RWPE1 (cell line): ENCODE data around the gene TLE4.

ENCODE experiments used
- CTCF ChIA-PET: fragments of 350-600 bp; sonication (Branson Sonifier 250); formaldehyde crosslinking; extraction: SDS; loops from one replicate; lab custom pipeline; 2021; lab: Yijun Ruan, JAX
- POLR2A ChIA-PET: fragments of 400-600 bp; formaldehyde crosslinking; extraction: SDS; loops from one replicate; lab custom pipeline; 2020; ENCODE audit warnings: antibody characterized with exemption; ENCODE audit not compliant: low non-redundant PET; lab: Yijun Ruan, JAX
- DNase-seq: peaks from one replicate; pipeline ENCODE4 v3.0.0; 2012; ENCODE audit warnings: low spot score
- H3K27ac ChIP-seq: fragments of 450-650 bp; 2 replicates; pipeline ENCODE4 v1.5.1; 2017
- TF ChIP-seq, protein P1 (sequence below): fragments of 450-650 bp; conservative IDR thresholded peaks from 2 replicates; pipeline ENCODE4 v1.5.1; 2017; ENCODE audit warnings: low read depth, mild to moderate bottlenecking

Gene TLE4

DNA sequence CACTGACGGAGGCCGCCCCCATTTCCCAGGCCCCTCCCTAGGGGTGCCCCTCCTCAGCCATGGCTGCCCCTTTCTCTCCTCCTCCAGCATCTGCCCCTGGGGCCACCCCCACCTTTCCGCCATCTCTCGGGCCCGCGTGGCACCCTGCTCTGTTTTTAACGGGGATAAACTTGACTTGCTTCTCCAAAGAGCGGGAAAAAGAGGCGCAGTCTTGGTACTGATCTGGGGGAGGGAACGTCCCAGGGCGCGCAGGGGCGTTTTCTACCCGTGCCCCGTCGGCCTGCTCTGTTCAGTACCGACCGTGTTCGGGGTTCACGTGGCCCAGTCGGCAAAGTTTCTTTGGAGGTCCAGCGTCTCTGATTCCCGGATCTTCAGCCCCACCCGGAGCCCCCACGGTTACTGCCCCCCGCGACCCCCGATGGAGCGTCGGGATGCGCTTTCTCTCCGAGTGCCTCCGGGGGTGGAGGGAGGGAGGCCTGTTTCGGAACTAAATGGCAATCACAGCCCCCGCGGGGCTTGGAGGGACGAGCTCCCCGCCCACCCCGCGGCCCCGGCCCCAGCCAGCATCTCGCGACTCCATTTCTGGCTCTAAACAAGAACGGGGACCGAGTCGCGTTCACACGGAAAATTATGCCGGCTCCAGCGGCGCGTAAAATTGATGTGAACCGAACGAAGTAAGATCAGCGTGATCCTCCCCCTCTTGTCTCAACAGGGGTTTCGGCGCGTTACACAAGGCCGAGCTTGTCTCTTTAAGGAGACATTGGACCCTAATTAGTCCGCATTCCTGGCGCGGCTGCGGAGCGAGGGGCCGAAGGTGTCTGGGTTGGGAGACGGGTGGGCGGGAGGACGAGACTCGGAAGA is 1.1 kb upstream of the TLE4 start:
- POLR2A ChIA-PET, result no interaction called here
- DNase-seq, result peak; percentile 45
- TF ChIP-seq, protein P1, sequence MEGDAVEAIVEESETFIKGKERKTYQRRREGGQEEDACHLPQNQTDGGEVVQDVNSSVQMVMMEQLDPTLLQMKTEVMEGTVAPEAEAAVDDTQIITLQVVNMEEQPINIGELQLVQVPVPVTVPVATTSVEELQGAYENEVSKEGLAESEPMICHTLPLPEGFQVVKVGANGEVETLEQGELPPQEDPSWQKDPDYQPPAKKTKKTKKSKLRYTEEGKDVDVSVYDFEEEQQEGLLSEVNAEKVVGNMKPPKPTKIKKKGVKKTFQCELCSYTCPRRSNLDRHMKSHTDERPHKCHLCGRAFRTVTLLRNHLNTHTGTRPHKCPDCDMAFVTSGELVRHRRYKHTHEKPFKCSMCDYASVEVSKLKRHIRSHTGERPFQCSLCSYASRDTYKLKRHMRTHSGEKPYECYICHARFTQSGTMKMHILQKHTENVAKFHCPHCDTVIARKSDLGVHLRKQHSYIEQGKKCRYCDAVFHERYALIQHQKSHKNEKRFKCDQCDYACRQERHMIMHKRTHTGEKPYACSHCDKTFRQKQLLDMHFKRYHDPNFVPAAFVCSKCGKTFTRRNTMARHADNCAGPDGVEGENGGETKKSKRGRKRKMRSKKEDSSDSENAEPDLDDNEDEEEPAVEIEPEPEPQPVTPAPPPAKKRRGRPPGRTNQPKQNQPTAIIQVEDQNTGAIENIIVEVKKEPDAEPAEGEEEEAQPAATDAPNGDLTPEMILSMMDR, result no peak
- CTCF ChIA-PET, result no interaction called here
- H3K27ac ChIP-seq, result peak overlapping the region; percentile 93

DNA sequence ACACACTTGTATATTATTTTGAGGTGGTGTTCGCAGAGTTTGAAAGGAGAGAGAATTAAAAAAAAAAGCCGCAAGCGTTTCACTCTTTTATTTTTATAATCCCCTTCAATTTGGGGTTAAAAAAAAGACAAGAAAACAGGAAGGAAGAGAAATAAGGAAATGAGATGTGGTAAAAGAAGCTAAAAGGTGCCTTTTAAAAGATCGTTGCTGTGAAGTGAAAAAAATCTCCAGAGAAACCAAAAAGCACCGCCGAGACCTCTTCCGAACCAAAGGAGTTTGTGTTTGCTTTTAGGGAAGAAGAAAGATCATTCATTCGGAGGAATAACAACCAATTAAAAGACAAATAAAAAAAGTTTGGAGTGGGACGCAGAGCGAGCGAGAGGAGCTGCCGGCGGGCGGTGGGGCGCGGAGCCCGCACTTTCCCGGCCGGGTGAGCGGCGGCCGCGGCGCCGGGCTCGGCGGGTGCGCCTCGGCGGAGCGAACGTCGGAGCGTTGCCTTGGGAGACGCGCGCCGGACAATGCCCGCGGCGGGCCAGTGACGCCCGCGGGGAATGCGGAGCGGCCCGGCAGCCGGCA is 355 bp downstream of the TLE4 start:
- POLR2A ChIA-PET, result interaction anchor here (0.6 to 0.7 kb wide), 3 partner anchors 1086 to 1941 kb away, joined by 3 to 4 read pairs (median 4); no protein-coding TSS in a partner anchor
- DNase-seq, result peak; percentile 40
- CTCF ChIA-PET, result interaction anchor here (0.6 to 0.7 kb wide), 2 partner anchors 82 to 901 kb away, joined by 3 read pairs; no protein-coding TSS in a partner anchor
- peak overlapping the region; percentile 93 for H3K27ac ChIP-seq
- TF ChIP-seq, protein P1, result no peak

DNA sequence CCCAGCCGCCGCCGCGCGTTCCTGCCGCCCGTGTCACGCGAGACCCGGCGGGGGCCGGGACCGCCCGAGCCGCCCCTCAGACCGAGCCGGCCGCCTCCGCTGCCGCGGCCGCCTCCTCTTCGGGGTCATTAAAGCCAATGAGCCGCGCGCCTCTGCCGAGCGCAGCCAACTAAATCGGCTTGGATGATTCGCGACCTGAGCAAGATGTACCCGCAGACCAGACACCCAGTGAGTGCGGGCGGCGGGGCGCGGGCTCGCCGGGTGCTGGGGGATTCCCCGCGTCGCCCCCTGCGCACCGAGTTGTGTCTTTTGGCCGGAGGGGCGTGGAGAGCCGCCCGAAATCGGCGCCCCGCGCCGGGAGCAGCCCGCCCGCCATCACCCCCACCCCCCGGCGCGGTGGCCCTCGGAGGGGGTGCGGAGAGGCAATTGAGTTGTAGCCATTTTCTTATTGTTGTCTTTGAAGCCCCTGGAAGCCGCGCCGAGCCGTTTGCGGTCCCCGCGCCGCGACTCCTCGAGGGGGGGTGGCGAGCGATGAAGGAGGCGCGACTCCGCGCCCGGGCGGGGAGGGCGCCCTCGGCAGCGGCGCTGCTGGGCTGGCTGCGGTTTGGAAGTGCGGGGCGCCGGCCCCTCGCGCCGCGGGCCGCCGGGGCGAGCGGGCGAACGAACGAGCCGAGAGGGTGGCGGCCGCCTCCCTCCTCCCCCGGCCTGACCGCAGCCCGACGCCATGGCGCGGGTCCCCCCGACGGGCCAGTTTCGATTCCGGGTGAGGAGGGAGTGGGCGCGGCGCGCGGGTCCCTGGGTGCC is 1.0 kb downstream of the TLE4 start:
- H3K27ac ChIP-seq, result peak overlapping the region; percentile 93
- peak; percentile 52 for DNase-seq
- CTCF ChIA-PET, result interaction anchor here (0.7 to 1.0 kb wide), 3 partner anchors 14 to 901 kb away, joined by 3 to 5 read pairs (median 4); no protein-coding TSS in a partner anchor
- TF ChIP-seq, protein P1, result peak; percentile 23; the same call in 1 of the 2 replicates
- POLR2A ChIA-PET, result interaction anchor here (0.6 to 0.7 kb wide), 3 partner anchors 1086 to 1942 kb away, joined by 3 to 4 read pairs (median 4); no protein-coding TSS in a partner anchor

DNA sequence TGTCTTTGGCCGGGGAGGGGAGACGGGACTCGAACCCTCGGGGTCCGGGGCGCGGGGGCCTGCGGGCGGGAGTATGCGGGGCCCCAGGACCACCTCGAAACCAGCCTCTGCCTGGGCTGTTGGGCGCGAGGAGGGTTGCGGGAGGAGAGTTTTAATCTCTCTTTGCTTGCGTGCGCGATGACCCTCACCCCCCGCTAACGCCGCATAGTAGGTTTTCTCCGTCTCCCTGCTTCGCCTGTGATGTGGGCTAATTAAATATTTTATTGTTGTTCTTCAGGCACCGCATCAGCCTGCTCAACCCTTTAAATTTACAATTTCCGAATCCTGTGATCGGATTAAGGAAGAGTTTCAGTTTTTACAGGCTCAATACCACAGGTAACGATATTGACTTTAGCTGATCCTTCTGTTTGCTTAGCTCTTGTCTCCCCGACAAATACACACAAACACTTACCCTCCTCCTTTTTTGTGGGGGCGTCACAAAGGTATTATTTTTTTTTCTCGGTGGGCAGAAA is 1.7 kb downstream of the TLE4 start:
- POLR2A ChIA-PET, result no interaction called here
- CTCF ChIA-PET, result interaction anchor here (0.6 to 1.1 kb wide), 4 partner anchors 15 to 602 kb away, joined by 3 to 5 read pairs (median 4); no protein-coding TSS in a partner anchor
- H3K27ac ChIP-seq, result peak overlapping the region; percentile 93
- DNase-seq, result peak; percentile 29
- TF ChIP-seq, protein P1, result no peak

DNA sequence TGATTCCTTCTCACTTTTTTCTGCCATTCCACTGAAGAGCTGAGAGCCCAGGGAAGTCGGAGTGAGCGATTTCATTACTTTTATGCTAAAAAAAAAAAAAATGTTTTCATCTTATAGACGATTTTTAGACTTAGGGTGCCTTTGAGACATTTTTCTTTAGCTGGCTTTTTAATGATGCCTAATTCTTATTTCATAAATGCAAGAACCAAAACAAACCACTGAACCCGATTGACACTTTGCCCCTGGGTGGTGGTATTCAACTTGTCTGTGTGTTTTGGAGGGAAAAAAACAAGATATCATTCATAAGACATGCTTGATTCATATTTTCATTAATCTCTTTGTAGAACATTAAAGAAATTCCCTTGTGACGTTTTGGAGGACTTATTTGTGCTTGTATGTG is 2.4 kb downstream of the TLE4 start:
- ChIA-PET POLR2A (no interaction called here), CTCF (interaction anchor here (0.6 to 1.1 kb wide), 4 partner anchors 16 to 601 kb away, joined by 3 to 5 read pairs (median 3); no protein-coding TSS in a partner anchor)
- TF ChIP-seq, protein P1, result no peak
- no peak for DNase-seq
- H3K27ac ChIP-seq, result no peak overlapping the region
